Lower leg skin (tissue), 3 donors: ENCODE data around the gene FOXN4.
"Not testable (repeated sequence)": the region's sequence is repeated elsewhere in the genome, so short reads cannot be mapped to it uniquely, and the experiment has no call there.

Experiments used
- CTCF ChIP-seq, 3 donors: fragments of 450-650 bp; IDR thresholded peaks; one replicate each; pipeline ENCODE4 v1.5.1; 2016; ENCODE audit warnings: antibody characterized with exemption in 3 of 3, mild to moderate bottlenecking in 3 of 3, moderate library complexity in 2 of 3
- POLR2A ChIP-seq, 2 donors: fragments of 450-650 bp; IDR thresholded peaks; one replicate each; pipeline ENCODE4 v1.6.1; 2016 to 2017; ENCODE audit warnings: antibody characterized with exemption in 2 of 2, mild to moderate bottlenecking in 1 of 2, moderate library complexity in 1 of 2

GRCh38 chr12:109321294-109321693 is 12.2 kb upstream of the FOXN4 start:
- TF ChIP-seq POLR2A, CTCF (IDR thresholded peaks at IDR 0.05): not testable (repeated sequence)
